ENCODE results near the gene TSPAN9. TPM values are rescaled to one million over a fixed set of nuclear protein-coding genes. Genes with fewer than 3 reads are reported as not detected.

The TSPAN9 gene
- total and polyA plus RNA-seq, 2 of the 4 experiments (the other 2 are of a cell fraction), result 17.7 to 39.1 TPM

DNA sequence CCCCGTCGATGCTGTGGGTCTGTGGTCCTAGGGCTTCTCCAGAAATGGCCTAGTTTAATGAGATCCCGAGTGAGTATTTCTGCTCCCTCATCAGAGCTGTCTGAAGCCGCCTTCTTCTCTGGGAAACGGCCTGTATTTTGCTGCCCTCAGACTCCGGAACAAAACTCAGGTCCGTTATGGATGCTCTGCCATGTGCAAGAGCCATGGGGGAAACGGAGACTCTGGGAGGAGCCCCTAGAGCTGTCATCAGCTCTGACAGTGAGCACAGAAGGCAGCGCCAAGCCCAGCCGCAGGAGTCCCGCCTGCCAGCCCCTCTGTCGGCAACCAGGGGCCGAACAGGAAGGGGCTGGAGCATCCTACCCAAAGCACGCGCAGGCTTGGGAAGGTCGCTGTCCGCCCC is 221.4 kb downstream of the TSPAN9 start (continued):
- TF ChIP-seq, protein P1, sequence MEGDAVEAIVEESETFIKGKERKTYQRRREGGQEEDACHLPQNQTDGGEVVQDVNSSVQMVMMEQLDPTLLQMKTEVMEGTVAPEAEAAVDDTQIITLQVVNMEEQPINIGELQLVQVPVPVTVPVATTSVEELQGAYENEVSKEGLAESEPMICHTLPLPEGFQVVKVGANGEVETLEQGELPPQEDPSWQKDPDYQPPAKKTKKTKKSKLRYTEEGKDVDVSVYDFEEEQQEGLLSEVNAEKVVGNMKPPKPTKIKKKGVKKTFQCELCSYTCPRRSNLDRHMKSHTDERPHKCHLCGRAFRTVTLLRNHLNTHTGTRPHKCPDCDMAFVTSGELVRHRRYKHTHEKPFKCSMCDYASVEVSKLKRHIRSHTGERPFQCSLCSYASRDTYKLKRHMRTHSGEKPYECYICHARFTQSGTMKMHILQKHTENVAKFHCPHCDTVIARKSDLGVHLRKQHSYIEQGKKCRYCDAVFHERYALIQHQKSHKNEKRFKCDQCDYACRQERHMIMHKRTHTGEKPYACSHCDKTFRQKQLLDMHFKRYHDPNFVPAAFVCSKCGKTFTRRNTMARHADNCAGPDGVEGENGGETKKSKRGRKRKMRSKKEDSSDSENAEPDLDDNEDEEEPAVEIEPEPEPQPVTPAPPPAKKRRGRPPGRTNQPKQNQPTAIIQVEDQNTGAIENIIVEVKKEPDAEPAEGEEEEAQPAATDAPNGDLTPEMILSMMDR (conservative IDR thresholded peaks at IDR 0.05; ENCODE audit: low read depth, low read length), result no peak
- TF ChIP-seq MAFK (IDR thresholded peaks at IDR 0.05; ENCODE audit: low read depth, low read length), result no peak
- TF ChIP-seq NFE2L2 (IDR thresholded peaks at IDR 0.05; ENCODE audit: low read depth, low read length), result no peak
- no peak for TF ChIP-seq MXI1 (IDR thresholded peaks at IDR 0.05; ENCODE audit: borderline replicate concordance, low read depth, low read length)
